Lower lobe of right lung (tissue), 2 donors: ENCODE measurements around the gene KRT5. TPM values are rescaled to one million over a fixed set of nuclear protein-coding genes. Genes with fewer than 3 reads are reported as not detected.

Source experiments
- ATAC-seq, 2 donors: fragments of 200-7000 bp; cut with Tn5 transposase; one replicate each; pipeline ENCODE4 v1.9.1; 2020 to 2022; ENCODE audit warnings: mild to moderate bottlenecking in 2 of 2, moderate library complexity in 2 of 2
- DNase-seq: peaks from one replicate; pipeline ENCODE4 v3.0.0-alpha.2; 2020
- H3K27ac ChIP-seq: fragments of 200-600 bp; one replicate; pipeline ENCODE4 v1.8.0; 2022
- H3K27me3 ChIP-seq: fragments of 200-600 bp; one replicate; pipeline ENCODE4 v1.8.0; 2022; ENCODE audit warnings: low read depth
- H3K36me3 ChIP-seq: fragments of 200-600 bp; one replicate; pipeline ENCODE4 v1.8.0; 2022; ENCODE audit warnings: mild to moderate bottlenecking
- H3K4me1 ChIP-seq: fragments of 200-600 bp; one replicate; pipeline ENCODE4 v1.8.0; 2022
- H3K4me3 ChIP-seq: fragments of 200-600 bp; one replicate; pipeline ENCODE4 v1.8.0; 2022; ENCODE audit warnings: mild to moderate bottlenecking
- H3K9me3 ChIP-seq: fragments of 200-600 bp; one replicate; pipeline ENCODE4 v1.8.0; 2022
- intact Hi-C: fragments of 100-400 bp; cut with DNase I; formaldehyde crosslinking; loops from one replicate; pipeline ENCODE4 v1.11.0; 2022
- total RNA-seq: library from RNA; stranded (reverse); fragmentation: NEBNext Ultra II Directional; extraction: Animal tissue kit (Norgen Biotek cat#: 25700); gene quantifications from one replicate; pipeline ENCODE4 v1.2.1, GENCODE V29; 2021
- TF ChIP-seq, protein P1 (sequence below): fragments of 200-600 bp; IDR thresholded peaks from one replicate; pipeline ENCODE4 v1.8.0; 2022; ENCODE audit warnings: antibody characterized with exemption, mild to moderate bottlenecking
- donor health status: DM: no; HTN: yes; CAD: no; lungs with severe emphysema.

Gene KRT5
- total RNA-seq, 1 donor from 2014 or later, result 0.65 TPM

- H3K4me3 ChIP-seq, result no peak overlapping the region
- no peaks in the 10 kb centered on the region for H3K27me3 ChIP-seq
- ATAC-seq (no peak), DNase-seq (no peak)
- TF ChIP-seq, protein P1, sequence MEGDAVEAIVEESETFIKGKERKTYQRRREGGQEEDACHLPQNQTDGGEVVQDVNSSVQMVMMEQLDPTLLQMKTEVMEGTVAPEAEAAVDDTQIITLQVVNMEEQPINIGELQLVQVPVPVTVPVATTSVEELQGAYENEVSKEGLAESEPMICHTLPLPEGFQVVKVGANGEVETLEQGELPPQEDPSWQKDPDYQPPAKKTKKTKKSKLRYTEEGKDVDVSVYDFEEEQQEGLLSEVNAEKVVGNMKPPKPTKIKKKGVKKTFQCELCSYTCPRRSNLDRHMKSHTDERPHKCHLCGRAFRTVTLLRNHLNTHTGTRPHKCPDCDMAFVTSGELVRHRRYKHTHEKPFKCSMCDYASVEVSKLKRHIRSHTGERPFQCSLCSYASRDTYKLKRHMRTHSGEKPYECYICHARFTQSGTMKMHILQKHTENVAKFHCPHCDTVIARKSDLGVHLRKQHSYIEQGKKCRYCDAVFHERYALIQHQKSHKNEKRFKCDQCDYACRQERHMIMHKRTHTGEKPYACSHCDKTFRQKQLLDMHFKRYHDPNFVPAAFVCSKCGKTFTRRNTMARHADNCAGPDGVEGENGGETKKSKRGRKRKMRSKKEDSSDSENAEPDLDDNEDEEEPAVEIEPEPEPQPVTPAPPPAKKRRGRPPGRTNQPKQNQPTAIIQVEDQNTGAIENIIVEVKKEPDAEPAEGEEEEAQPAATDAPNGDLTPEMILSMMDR, result no peak
- no peaks in the 10 kb centered on the region for H3K9me3 ChIP-seq
- H3K4me1 ChIP-seq, result peaks cover 17% of the 10 kb centered on the region
- H3K27ac ChIP-seq, result no peak overlapping the region
- intact Hi-C loops, result no loop called here
- H3K36me3 ChIP-seq, result no peaks in the 10 kb centered on the region
Measured at GRCh38 chr12:52496590-52497071, 23.6 kb downstream of the KRT5 start.

- H3K4me3 ChIP-seq, result no peak overlapping the region
Measured at GRCh38 chr12:52496054-52496453, 24.1 kb downstream of the KRT5 start.

DNA sequence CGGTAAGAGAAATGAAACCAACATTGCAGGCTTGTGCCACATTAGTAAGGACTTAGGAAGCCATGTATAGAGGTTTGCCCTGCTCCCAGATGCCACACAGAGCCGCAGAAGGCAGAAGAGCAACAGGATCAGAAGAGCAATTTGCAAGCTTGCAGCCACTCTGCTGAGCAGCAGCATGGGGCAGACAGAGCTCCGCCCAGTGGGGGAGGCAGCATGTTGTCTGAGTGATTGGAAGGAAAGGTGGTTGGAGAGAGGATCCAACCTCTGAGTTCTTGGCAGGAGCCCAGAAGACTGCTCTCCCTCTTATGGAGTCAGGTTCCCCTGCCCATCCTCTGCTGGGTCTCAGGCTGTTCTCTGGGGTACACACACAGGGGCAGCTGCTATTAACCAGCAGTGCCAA is 24.8 kb downstream of the KRT5 start:
- Histone ChIP-seq H3K36me3 (no peaks in the 10 kb centered on the region), H3K27me3 (no peaks in the 10 kb centered on the region), H3K4me3 (no peak overlapping the region), H3K27ac (no peak overlapping the region), H3K4me1 (peaks cover 17% of the 10 kb centered on the region), H3K9me3 (no peaks in the 10 kb centered on the region)
- DNase-seq (peak; percentile 51), ATAC-seq (peak in 1 of 2 donors; percentile 17)
- TF ChIP-seq, protein P1, result no peak
- intact Hi-C loops, result no loop called here

More at GRCh38 chr12:52496054-52496453, 24.1 kb downstream of the KRT5 start:
- H3K27me3 ChIP-seq, result no peaks in the 10 kb centered on the region
- no peak overlapping the region for H3K27ac ChIP-seq
- peaks cover 17% of the 10 kb centered on the region for H3K4me1 ChIP-seq
- intact Hi-C loops, result no loop called here
- ATAC-seq, result no peak
- H3K9me3 ChIP-seq, result no peaks in the 10 kb centered on the region
- H3K36me3 ChIP-seq, result no peaks in the 10 kb centered on the region
- TF ChIP-seq, protein P1, result no peak
- no peak for DNase-seq

GRCh38 chr12:52494518-52494917 is 25.7 kb downstream of the KRT5 start:
- DNase-seq (peak; percentile 67), ATAC-seq (peak; percentile 89 to 90)
- no peaks in the 10 kb centered on the region for H3K9me3 ChIP-seq
- H3K4me3 ChIP-seq, result no peak overlapping the region
- no peaks in the 10 kb centered on the region for H3K36me3 ChIP-seq
- TF ChIP-seq, protein P1, result no peak
- peaks cover 17% of the 10 kb centered on the region for H3K4me1 ChIP-seq
- H3K27ac ChIP-seq, result no peak overlapping the region
- no peaks in the 10 kb centered on the region for H3K27me3 ChIP-seq
- intact Hi-C loops, result no loop called here

GRCh38 chr12:52494100-52494499 is 26.1 kb downstream of the KRT5 start:
- peak in 1 of 2 donors; percentile 8 for ATAC-seq
- no peak overlapping the region for H3K27ac ChIP-seq

More at GRCh38 chr12:52494100-52494499, 26.1 kb downstream of the KRT5 start:
- Histone ChIP-seq H3K36me3 (no peaks in the 10 kb centered on the region), H3K4me1 (peaks cover 17% of the 10 kb centered on the region), H3K27me3 (no peaks in the 10 kb centered on the region), H3K4me3 (no peak overlapping the region), H3K9me3 (no peaks in the 10 kb centered on the region)
- TF ChIP-seq, protein P1, result no peak
- intact Hi-C loops, result no loop called here
- no peak for DNase-seq
